SK-N-SH treated with all-trans-retinoic acid at 6 μM for 48 hours (cell line): ENCODE data around the gene RILPL1.

Experiments used
- ARNTL ChIP-seq: fragments of 450-650 bp; formaldehyde crosslinking; IDR thresholded peaks from 2 replicates; pipeline ENCODE4 v1.5.0; 2020; ENCODE audit warnings: low read depth, mild to moderate bottlenecking, moderate library complexity, borderline replicate concordance
- CSDC2 ChIP-seq: fragments of 250-450 bp; sonication (Bioruptor Pico); IDR thresholded peaks from 2 replicates; pipeline ENCODE4 v1.5.0; 2020; ENCODE audit warnings: mild to moderate bottlenecking, moderate library complexity
- ESRRG ChIP-seq: fragments of 250-450 bp; sonication (Bioruptor Pico); IDR thresholded peaks from 2 replicates; pipeline ENCODE4 v1.6.1; 2021; ENCODE audit warnings: mild to moderate bottlenecking
- SNAI2 ChIP-seq: fragments of 250-450 bp; sonication (Bioruptor Pico); IDR thresholded peaks from 2 replicates; pipeline ENCODE4 v1.5.0; 2020; ENCODE audit warnings: mild to moderate bottlenecking, moderate library complexity
- ZFP3 ChIP-seq: fragments of 250-450 bp; sonication (Bioruptor Pico); IDR thresholded peaks from 2 replicates; pipeline ENCODE4 v1.5.0; 2020; ENCODE audit warnings: mild to moderate bottlenecking, moderate library complexity
- ZFP30 ChIP-seq: fragments of 450-650 bp; formaldehyde crosslinking; IDR thresholded peaks from 2 replicates; pipeline ENCODE4 v1.5.0; 2022; ENCODE audit warnings: mild to moderate bottlenecking, moderate library complexity
- ZNF565 ChIP-seq: fragments of 450-650 bp; formaldehyde crosslinking; conservative IDR thresholded peaks from 2 replicates; pipeline ENCODE4 v1.5.0; 2020; ENCODE audit warnings: low read depth, mild to moderate bottlenecking, moderate library complexity
- ZNF70 ChIP-seq: fragments of 450-650 bp; formaldehyde crosslinking; IDR thresholded peaks from 2 replicates; pipeline ENCODE4 v1.5.0; 2020; ENCODE audit warnings: mild to moderate bottlenecking, moderate library complexity
- ZNF8 ChIP-seq: fragments of 450-650 bp; formaldehyde crosslinking; IDR thresholded peaks from 2 replicates; pipeline ENCODE4 v1.5.0; 2020; ENCODE audit warnings: mild to moderate bottlenecking, moderate library complexity
- TF ChIP-seq, protein P1 (sequence below): fragments of 250-450 bp; sonication (Bioruptor Pico); IDR thresholded peaks from 2 replicates; pipeline ENCODE4 v1.8.0; 2020; ENCODE audit warnings: mild to moderate bottlenecking, moderate library complexity, borderline replicate concordance

- TF ChIP-seq ZNF70 (CRISPR knock-in tag) (no peak), ZNF565 (CRISPR knock-in tag) (no peak), ZFP30 (CRISPR knock-in tag) (no peak), ARNTL (CRISPR knock-in tag) (no peak), ESRRG (no peak), CSDC2 (CRISPR knock-in tag) (no peak), ZNF8 (CRISPR knock-in tag) (no peak), ZFP3 (CRISPR knock-in tag) (no peak), SNAI2 (CRISPR knock-in tag) (no peak)
- TF ChIP-seq, protein P1, sequence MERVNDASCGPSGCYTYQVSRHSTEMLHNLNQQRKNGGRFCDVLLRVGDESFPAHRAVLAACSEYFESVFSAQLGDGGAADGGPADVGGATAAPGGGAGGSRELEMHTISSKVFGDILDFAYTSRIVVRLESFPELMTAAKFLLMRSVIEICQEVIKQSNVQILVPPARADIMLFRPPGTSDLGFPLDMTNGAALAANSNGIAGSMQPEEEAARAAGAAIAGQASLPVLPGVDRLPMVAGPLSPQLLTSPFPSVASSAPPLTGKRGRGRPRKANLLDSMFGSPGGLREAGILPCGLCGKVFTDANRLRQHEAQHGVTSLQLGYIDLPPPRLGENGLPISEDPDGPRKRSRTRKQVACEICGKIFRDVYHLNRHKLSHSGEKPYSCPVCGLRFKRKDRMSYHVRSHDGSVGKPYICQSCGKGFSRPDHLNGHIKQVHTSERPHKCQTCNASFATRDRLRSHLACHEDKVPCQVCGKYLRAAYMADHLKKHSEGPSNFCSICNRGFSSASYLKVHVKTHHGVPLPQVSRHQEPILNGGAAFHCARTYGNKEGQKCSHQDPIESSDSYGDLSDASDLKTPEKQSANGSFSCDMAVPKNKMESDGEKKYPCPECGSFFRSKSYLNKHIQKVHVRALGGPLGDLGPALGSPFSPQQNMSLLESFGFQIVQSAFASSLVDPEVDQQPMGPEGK: no peak
These were observed 19.7 kb downstream of the RILPL1 start for GRCh38 chr12:123513805-123514204.
